Measurements from ENCODE around the gene S1PR2.

The S1PR2 gene

DNA sequence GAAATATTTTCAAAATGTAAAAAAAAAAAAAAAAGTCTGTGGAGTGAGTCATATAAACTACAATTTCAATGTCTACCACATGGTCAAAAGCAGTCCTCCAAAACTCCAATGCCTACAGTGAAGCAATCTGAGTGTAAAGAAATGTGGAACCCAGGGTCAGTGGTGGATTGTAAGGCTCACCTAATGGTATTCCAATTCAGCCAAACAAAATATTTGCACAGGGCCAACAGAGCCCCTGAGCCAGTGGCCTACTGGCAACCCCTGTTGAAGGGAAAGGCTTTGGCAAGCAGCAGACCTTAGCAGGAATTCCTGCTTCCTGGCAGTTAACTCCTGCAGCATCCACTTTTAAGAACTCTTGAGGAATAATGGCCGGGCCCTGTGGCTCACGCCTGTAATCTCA is 39.8 kb downstream of the S1PR2 start:
- Histone ChIP-seq H3K4me3 (ENCODE audit: low read depth, low read length) (no peak overlapping the region), H3K4me1 (no peaks in the 10 kb centered on the region), H3K9me3 (no peaks in the 10 kb centered on the region), H3K36me3 (peaks cover 46% of the 10 kb centered on the region), H3K27me3 (no peaks in the 10 kb centered on the region)
- DNase-seq = no peak
- TF ChIP-seq CTCF (IDR thresholded peaks at IDR 0.05; ENCODE audit: low read depth, low read length) = no peak

GRCh38 chr19:10190026-10190425 is 41.1 kb downstream of the S1PR2 start:
- H3K4me1 ChIP-seq = no peaks in the 10 kb centered on the region
- H3K9me3 ChIP-seq = no peaks in the 10 kb centered on the region
- peaks cover 59% of the 10 kb centered on the region for H3K36me3 ChIP-seq
- no peak overlapping the region for H3K4me3 ChIP-seq (ENCODE audit: low read depth, low read length)
- DNase-seq = no peak
- TF ChIP-seq CTCF (IDR thresholded peaks at IDR 0.05; ENCODE audit: low read depth, low read length) = no peak
- H3K27me3 ChIP-seq = no peaks in the 10 kb centered on the region

DNA sequence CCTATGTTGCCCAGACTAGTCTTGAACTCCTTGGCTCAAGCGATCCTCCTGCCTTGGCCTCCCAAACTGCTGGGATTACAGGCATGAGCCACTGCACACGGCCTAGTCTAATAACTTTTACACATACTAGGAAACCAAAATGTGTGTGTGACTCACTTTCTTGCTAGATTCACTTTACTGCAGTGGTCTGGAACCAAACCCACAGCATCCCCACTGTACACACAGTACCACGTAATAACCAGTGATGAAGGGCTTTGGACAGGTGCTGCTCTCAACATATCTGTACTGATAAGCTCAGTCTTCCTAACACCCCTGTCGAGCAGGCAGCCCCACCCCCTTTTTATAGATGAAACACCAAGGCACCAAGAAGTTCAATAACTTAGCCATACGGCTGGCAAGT is 41.5 kb downstream of the S1PR2 start:
- Histone ChIP-seq H3K27me3 (no peaks in the 10 kb centered on the region), H3K9me3 (no peaks in the 10 kb centered on the region), H3K4me1 (no peaks in the 10 kb centered on the region), H3K4me3 (ENCODE audit: low read depth, low read length) (no peak overlapping the region), H3K36me3 (peaks cover 63% of the 10 kb centered on the region)
- DNase-seq = no peak
- no peak for TF ChIP-seq CTCF (IDR thresholded peaks at IDR 0.05; ENCODE audit: low read depth, low read length)

DNA sequence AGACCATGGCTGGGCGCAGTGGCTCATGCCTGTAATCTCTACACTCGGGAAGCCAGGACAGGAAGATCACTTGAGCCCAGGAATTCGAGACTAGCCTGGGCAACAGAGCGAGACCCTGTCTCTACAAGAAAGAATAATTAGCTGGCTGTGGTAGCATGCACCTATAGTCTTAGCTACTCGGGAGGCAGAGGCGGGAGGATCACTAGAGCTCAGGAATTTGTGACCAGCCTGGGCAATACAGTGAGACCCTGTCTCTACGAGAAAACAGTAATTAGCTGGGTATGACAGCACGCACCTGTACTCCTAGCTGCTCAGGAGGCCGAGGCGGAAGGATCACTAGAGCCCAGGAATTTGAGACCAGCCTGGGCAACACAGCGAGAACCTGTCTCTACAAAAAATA is 43.8 kb downstream of the S1PR2 start:
- Histone ChIP-seq H3K9me3 (no peaks in the 10 kb centered on the region), H3K4me1 (no peaks in the 10 kb centered on the region), H3K27me3 (no peaks in the 10 kb centered on the region), H3K4me3 (ENCODE audit: low read depth, low read length) (no peak overlapping the region), H3K36me3 (peaks cover 70% of the 10 kb centered on the region)
- TF ChIP-seq CTCF (IDR thresholded peaks at IDR 0.05; ENCODE audit: low read depth, low read length) = no peak
- no peak for DNase-seq

GRCh38 chr19:10184636-10185035 is 46.5 kb downstream of the S1PR2 start:
- H3K9me3 ChIP-seq = no peaks in the 10 kb centered on the region
- H3K4me1 ChIP-seq = no peaks in the 10 kb centered on the region
- H3K36me3 ChIP-seq = peaks cover 76% of the 10 kb centered on the region
- no peak overlapping the region for H3K4me3 ChIP-seq (ENCODE audit: low read depth, low read length)
- no peaks in the 10 kb centered on the region for H3K27me3 ChIP-seq
- no peak for TF ChIP-seq CTCF (IDR thresholded peaks at IDR 0.05; ENCODE audit: low read depth, low read length)
- DNase-seq = no peak

DNA sequence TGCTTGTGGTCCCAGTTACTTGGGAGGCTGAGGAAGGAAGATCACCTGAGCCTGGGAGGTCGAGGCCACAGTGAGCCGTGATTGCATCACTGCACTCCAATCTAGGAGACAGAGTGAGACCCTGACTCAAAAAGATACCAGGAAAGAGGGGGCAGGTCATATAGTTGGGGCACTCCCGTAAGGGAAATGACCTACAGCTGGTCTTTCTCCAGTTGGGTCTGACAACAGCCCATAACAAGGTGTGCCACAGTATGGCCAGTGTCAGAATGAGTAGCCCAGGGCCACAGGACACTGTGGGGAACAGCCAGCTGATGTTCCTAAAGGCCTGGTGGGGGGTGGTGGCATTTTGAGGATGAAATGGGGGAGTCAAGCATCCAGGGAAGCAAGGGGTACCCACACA is 47.2 kb downstream of the S1PR2 start:
- Histone ChIP-seq H3K4me1 (no peaks in the 10 kb centered on the region), H3K36me3 (peaks cover 82% of the 10 kb centered on the region), H3K4me3 (ENCODE audit: low read depth, low read length) (no peak overlapping the region), H3K9me3 (no peaks in the 10 kb centered on the region), H3K27me3 (no peaks in the 10 kb centered on the region)
- no peak for TF ChIP-seq CTCF (IDR thresholded peaks at IDR 0.05; ENCODE audit: low read depth, low read length)
- DNase-seq = no peak
